GM19043 (cell line): ENCODE measurements around the gene TNS1.

Experiments used
- ATAC-seq: cut with Tn5 transposase; IDR thresholded peaks from one replicate; pipeline ENCODE4 v1.9.1; 2021; ENCODE audit warnings: low read depth; ENCODE audit not compliant: unreplicated experiment

The TNS1 gene

DNA sequence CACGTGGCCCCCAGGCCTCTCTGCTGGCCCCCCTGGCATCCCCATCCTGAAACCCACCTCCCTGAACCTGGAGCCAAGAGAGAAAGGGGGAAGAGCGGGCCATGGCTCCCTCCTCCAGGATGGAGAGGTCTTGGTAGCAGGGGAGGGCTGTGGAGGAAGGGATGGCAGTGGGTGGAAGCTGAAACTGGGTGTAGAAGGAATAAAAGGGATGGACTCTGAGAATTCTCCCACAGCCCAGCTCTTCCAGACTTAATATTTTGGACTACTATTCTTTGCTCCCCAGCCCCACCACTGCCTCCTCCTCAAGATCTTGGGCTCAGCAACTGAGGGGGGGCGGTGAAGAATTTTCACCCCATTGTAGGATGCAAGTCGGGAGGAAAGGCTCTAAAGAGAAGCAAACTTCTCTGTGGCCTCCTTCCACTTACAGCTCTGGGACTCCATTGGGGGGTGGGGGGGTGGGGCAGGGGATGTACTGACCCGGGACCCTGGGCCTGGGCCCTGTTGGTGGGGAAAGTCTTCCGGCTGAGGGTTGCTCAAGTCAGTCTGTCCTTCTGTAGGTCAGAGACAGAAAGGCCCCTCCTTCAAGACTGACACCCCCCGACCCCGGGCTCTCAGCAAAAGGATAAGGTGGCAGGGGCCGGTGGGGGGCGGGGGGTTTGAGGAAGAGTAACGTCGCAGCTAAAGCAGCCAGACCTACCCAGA lies 501 bp downstream of the TNS1 start:
- ATAC-seq = no peak

DNA sequence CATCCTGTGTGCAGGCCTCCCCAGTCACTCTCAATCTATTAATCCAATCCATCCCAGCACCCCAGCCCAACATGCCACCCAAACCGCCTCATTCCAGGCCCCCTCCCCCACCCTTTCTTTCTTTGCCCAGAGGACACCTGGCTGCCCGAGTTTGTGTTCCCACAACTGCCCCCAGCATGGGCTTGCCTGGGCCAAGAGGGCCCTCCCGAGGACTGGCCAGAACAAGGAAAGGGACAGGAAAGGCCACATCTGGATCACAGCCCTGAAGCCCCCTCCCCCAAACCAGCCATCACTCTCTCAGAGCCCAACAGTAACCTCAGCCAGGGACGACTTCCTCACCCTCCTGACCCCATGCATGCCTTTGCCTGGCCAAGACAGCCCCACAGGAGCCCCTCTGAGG lies 1.2 kb downstream of the TNS1 start:
- no peak for ATAC-seq

DNA sequence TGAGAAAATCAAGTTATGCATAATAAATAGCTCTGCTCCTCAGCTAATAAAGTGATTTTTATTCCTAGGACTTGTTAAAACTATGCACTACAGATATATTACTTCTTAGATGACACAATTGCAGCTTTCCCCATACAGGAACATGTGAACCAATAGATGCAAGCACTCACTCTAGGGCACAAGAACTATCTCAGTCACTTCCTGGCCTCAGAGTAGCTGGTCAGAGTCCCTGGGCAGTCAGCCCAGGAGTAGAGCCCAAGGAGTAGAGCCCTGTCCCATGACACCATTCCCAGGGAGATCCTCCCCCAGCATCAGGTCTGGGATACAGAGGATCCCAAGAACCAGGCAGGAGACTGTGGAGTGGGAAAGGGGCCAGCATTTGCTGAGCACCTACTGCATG lies 2.7 kb downstream of the TNS1 start:
- ATAC-seq = no peak

DNA sequence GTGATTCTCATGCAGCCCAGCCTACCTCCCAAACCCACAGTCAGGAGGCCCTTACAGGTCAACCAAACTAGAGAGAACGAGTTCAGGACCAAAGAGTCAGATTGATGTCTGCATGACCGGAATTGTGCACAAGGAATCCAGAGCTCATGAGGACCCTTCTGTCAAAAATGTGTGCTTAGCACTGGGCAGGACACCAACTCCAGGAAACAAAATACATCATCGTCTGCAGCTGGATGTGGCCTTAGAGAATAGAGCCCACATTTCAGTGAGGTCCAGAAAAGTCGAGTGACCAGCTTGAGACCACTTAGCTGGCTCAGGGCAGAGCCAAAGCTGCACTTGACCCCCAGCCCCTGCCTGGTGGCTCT lies 3.2 kb downstream of the TNS1 start:
- no peak for ATAC-seq

DNA sequence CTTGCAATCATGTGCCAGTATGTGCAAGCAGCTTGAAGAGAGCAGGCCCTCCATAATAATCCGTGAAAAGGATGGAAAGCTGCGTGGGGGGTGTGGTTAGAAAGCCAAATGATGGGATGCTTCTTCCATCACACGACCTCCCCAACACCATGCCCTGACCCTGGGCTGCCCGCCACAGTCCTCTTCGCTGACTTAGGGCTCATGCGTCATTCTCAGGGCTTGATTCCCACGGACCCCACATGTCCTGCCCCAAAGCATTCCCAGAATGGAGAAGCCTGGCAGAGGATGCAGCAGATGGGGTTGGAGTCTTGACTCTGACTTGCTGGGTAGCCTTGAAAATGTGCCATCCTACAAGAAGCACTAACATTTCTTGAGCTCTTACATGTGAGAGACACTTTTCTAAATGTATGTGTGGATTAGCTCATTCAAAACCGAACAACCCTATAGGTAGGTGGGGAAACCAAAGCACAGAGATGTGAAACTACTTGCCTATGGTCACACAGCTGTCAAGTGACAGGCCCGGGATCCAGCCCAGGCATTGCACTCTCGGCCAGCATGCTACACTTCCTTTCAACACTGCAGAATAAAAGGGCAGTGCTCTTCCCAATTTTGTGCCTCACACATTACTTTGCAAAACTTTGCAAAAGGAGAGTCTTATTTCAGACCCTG lies 3.7 kb downstream of the TNS1 start:
- ATAC-seq = no peak

DNA sequence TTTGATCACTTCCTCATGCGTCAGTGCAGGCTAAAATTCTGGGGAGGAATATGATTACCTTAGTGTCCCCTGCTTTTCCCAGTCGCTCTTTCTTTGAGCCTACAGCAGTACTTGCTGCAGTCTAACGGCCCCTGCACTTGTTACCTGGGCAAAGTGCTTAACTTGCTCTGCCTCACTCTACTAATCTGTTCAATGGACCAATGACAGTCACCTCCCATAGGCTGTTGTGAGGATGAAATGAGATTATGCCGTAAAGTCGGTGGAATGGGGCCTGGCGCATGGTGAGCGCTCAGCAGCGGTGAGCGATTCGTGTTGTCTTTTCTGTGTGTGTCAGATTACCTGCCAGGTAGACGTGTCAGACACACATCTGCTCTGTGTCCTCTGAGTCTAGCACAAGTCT lies 5.3 kb downstream of the TNS1 start:
- no peak for ATAC-seq

DNA sequence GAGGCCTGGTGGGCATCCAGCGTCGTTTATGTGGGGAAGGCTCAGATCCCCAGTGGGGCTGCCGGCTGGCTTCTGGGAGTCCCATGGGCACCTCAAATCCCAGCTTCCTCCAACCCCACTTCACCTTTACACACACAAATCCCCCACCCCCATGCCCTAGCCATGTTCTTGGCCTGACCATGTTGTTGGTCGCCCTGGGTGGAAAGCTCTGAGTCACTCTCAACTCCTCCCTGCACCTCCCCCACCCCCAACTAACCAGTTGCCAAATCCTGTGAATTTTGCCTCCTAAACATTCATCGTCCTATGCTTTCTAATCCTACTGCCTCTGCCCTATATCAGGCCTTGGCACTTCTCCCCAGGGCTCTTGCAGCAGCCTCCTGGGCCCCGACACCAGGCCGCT lies 6.4 kb downstream of the TNS1 start:
- ATAC-seq = no peak

DNA sequence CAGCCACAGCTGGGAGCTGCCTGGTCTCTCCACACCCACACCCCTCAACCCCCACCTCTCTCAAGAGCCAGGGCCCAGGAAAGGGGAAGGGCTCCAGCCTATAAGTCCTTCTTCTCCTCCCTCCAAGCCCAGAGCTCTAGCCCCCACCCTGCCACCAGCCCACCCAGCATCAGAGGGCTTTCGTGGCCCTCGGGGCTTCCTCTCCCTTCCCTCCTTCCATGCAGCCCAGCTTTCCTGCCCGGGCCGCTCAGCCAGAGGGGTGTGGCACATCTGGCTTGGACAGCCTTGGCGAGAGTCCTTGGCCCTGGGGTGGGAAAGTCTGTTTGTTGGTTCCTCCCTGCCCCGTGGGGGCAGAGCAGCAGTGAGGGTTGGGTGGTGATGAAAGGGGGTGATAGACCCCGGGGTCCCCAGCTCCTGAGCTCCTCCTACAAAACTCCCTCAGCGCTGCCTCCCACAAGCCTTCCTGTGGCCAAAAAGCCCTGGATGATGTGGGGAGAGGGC lies 7.0 kb downstream of the TNS1 start:
- ATAC-seq = no peak

DNA sequence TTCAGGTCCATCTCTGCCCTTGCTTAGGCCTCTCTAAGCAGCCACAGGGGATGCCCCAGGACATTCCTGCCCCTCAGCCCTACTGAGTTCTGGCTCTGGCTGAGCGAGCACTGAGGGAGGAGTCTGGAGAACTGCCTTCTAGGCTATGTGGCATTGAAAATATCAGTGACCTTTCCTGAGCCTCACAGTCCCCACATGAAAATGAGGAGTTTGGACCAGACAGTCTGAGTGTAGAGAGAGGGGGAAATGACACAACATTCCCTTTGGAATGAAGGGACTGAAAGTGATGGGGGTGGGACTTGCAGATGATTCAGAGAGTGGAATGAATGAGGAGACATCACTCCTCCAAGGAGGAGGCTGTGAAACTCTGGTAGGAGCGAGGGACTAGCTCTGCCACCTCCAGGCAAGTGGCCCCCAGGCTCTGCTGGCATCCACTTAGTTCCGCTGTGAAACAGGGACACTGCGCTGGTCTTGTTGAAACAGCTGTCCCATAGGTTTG lies 8.0 kb downstream of the TNS1 start:
- no peak for ATAC-seq

DNA sequence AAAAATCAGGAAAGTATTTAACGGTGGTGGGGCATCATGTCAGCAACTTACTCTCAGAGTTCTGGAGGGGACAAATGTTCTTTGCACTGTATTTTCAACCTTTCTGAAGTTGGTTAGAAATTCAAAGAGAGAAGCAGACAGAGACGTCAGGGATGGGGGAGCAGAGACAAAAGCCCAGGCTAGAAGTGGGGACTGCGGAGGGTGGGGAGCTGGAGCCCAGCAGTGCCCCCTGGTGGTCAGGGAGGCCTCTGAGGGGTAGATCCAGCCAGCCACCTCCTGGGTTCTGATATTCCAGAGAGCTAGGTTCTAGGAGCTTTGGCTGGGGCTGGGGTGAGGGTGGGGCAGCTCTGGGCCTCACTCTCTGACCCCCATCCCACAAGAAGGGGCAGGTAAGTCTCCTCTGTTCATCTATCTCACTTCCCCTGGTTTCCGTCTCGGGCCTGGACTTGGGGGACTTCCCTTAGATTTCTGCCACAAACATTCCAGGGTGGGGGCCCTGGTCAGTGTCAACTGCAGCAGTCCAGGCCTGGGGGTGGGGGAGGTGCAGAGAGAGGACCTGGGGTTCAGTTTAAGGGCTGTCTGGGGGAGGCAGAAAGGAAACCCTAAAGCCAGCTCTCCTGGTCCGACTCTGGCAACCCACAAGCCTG lies 8.9 kb downstream of the TNS1 start:
- ATAC-seq = no peak

DNA sequence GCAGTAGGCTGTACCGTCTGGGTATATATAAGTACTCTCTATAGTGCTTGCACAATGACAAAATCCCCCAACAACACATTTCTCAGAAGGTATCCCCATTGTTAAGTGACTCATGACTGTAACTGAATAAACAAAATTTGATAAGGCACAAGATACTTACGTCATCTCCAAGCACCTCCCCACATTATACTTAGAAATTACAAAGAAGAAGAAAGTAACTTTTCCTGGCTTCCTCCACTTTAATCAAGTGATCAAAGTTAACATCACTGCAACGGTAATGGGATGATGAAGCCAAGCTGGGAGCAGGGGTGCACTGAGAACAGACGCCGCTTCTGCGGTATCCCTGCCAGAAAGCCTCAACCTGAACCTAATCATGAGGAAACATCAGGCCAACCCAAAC lies 9.7 kb downstream of the TNS1 start:
- no peak for ATAC-seq

DNA sequence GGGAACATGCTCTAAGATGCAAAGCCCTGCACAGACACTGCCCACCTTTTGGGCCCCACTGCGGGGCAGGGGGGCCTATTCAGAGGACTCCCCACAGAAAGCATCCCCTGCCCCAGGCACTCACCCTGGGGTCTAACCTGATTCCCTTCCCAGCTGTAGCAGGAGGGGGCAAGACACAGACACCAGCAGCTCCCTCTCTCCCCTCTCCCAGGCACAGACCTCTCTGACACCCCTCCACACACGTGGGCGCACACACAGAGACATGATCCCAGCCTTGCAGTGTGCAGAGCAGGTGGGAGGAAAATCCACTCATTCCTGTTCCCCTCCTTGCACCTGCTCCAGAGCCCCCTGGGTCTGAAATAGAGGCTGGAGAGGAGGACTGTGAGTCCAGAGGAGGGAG lies 10.7 kb downstream of the TNS1 start:
- no peak for ATAC-seq

DNA sequence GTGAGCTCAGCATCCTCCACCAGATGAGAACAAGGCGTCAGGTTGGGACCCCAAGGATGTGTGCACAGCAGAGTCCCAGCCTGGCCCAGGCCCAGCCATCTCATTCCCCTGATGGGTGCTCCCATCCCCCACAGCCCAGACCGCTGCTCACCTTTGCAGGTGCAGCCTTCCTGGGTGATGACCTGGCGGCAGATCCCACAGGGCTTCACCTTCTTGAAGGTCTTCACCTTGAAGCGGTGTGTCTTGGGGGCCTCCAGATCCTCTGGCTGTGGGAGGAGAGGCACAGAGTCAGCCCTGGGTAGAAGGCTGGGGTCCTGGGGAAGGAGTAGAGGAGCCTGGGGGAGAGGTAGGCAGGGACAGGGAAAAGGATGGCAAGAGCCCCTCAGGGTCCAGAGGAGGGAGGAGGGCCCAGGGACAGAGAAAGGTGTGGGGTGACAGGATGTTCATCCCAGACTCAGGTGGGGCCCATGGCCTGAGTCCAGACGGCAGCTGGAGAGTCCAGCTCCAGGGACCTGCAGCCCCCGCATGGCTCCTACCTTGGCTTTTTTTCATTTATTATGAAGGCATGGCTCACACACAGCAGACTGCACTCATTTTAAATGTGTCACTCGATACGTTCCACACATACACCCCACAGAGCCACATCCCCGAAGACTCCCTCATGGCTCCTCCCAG lies 11.9 kb downstream of the TNS1 start:
- no peak for ATAC-seq

DNA sequence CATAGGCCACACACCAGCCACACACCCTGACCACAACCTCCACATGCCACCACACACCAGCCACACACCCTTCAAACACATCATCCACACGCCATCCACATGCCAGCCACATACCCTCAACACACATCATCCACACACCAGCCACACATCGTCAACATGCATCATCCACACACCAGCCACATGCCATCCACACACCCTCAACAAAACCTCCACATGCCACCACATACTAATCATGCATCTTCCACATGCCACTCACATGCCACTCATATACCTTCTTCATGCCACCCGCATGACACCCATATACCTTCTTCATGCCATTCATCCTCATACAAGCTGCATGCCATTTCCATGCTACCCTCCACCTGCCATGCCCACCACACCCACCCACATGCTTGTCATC lies 12.4 kb downstream of the TNS1 start:
- no peak for ATAC-seq

DNA sequence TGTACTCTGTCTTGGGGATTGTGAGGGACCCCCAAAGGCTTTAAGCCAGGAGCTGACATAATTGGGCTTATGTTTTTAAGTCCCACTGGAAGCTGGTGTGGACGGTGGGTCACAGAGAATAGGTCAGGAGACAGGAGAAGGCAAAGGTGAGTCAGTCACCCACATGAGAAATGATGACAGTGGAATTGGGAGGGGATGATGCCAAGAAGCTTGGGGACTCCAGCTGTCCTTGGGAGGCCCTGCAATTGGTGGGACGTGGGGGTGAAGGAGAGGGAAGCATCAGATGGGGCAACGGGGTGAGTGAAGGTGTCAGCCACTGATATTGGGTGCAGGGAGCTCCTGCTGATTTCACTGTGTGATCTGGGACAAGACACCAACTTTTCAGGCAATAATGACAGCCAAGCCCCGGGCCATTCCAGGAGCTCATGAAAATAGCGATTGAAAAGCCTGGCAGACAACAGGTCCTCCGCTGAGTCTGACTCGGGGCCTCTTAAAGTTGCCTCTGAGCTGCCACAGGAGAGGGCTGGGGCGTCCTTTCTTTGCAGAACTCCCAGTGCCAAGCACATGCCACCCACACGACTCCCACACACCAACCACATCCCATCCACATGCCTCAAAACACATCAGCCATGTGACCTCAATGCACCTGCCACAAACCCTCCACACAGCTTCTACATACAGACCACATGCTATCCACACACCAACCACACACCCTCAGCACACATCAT lies 13.4 kb downstream of the TNS1 start:
- ATAC-seq = no peak

DNA sequence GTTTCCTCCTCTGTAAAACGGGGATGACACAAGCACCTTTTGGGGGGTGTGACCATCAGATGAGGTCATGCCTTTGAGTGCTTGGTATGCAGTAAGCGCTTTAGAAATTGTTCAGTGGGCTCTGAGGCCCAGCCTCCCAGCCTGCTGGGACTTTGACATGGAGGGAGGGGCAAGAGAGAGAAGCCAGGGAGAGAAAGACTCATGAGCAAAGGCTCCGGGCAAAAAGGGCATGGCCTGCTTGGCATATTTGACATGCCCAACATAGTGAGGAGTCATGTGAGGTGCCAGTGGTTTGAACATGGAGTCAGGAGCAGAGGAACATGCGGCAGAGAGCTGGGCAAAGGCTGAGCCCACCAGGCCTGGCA lies 14.0 kb downstream of the TNS1 start:
- ATAC-seq = no peak

DNA sequence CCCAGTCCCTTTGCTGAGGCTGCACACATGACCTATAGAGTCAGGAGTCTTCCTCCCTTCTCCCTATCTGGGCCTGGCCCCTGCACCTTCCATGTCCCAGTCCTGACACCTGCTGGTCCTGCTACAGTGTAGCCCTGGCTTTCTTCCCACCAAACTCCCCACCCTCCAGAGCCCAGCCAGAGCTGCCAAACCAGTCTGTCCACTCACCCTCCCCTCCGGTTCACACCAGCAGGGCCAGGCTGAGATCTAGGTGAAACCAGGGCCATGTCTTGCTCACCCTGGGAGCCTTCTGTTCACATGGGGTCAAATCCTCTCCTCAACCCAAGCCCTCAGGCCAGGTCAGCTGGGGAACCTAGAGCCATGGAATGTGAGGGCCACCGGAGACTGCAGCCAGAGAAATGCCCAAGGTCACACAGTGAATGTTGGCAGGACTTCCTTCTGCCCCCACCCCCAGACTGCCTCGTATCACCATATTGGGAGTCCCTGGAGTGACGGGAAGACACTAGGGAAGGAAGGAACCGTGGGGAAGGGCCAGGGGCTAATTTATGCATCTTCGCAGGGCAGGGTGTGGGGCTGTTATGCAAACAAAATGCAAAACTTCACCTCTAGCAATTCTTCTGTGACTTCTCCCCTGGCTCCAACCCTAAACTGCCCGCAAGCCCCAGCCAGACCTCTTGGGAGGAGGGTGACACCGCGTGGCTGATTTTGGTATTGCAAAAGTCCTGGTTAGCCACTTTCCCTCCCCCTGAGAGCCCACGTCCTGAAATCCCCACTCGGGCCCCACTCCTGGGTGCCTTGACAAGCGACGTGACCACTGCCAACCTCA lies 14.6 kb downstream of the TNS1 start:
- no peak for ATAC-seq

DNA sequence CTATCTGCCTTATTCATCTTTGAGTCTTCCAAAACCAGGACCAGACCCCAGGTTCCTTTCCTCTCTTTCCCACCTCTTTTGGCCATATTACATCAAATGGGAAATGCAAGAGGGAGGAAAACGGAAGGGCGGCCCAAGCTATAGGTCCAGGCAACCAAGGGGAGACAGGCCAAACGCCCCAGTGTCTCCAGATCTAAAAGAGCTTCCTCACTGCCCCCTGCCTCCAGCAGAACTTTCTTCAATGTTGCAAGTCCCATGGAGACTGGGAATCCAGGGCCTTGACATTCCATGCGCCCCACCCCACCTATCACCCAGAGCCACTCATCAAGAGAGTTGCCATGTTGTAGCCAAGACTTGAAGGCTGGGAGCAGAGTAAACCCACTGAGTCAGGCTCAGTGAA lies 15.4 kb downstream of the TNS1 start:
- no peak for ATAC-seq

DNA sequence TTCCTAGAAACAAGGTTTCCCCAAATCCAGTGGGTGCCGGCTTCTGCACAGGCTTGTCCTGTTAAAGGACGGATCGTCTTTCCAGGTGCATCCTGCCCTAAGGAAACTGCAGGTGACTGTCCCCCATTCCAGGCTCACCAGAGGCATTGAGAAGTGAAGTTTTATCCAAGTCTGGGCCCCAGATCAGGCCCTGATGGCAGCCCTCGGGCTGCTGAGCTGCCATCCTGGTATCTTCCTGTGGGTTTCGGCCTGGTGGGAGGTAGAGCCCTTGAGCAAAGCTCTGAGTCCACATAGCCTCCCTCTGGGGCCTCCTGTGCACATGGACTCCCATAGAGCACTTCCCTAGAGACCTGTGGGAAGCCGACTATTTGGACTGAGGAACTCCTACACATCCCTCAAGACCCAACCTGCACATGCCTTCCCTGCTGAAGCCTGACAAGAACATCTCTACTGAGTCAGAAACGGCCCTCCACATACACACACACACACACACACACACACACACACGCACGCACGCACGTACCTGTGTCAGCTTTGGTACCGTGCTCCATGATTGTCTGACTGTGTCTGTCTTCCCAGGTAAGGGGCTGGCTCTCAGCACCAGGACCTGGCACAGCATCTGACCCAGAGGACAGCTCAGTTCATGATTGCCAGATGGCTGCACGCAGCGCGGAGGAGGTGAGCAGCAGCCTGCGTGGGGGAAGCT lies 16.4 kb downstream of the TNS1 start:
- no peak for ATAC-seq
